Measurements from ENCODE around the gene EVI2B.

DNA sequence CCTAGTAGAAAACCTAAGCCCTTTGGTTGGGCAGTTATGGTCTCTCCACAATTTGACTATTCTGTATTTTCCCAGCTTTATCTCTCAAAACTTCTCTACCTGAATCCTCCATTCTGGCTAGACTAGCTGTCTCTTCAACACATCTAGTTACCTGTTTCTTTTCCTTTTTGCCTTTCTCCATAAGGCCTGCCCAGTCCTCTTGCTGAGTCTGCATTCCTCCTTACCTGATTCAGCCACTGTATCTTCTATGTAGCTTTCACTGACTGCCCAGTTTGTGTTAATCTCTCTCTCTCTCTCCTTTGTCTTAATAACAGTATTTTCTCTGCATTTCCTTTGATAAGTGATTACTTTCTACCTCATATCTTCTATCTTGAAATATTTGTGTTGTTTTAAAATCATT is 9.7 kb upstream of the EVI2B start:
- TF ChIP-seq, protein P1, sequence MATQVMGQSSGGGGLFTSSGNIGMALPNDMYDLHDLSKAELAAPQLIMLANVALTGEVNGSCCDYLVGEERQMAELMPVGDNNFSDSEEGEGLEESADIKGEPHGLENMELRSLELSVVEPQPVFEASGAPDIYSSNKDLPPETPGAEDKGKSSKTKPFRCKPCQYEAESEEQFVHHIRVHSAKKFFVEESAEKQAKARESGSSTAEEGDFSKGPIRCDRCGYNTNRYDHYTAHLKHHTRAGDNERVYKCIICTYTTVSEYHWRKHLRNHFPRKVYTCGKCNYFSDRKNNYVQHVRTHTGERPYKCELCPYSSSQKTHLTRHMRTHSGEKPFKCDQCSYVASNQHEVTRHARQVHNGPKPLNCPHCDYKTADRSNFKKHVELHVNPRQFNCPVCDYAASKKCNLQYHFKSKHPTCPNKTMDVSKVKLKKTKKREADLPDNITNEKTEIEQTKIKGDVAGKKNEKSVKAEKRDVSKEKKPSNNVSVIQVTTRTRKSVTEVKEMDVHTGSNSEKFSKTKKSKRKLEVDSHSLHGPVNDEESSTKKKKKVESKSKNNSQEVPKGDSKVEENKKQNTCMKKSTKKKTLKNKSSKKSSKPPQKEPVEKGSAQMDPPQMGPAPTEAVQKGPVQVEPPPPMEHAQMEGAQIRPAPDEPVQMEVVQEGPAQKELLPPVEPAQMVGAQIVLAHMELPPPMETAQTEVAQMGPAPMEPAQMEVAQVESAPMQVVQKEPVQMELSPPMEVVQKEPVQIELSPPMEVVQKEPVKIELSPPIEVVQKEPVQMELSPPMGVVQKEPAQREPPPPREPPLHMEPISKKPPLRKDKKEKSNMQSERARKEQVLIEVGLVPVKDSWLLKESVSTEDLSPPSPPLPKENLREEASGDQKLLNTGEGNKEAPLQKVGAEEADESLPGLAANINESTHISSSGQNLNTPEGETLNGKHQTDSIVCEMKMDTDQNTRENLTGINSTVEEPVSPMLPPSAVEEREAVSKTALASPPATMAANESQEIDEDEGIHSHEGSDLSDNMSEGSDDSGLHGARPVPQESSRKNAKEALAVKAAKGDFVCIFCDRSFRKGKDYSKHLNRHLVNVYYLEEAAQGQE (IDR thresholded peaks at IDR 0.05; ENCODE audit: insufficient replicate concordance, low read depth) = no peak
- TF ChIP-seq, protein P2, sequence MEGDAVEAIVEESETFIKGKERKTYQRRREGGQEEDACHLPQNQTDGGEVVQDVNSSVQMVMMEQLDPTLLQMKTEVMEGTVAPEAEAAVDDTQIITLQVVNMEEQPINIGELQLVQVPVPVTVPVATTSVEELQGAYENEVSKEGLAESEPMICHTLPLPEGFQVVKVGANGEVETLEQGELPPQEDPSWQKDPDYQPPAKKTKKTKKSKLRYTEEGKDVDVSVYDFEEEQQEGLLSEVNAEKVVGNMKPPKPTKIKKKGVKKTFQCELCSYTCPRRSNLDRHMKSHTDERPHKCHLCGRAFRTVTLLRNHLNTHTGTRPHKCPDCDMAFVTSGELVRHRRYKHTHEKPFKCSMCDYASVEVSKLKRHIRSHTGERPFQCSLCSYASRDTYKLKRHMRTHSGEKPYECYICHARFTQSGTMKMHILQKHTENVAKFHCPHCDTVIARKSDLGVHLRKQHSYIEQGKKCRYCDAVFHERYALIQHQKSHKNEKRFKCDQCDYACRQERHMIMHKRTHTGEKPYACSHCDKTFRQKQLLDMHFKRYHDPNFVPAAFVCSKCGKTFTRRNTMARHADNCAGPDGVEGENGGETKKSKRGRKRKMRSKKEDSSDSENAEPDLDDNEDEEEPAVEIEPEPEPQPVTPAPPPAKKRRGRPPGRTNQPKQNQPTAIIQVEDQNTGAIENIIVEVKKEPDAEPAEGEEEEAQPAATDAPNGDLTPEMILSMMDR (IDR thresholded peaks at IDR 0.05; ENCODE audit: insufficient read depth, low read length) = no peak
- no peak for TF ChIP-seq POLR2AphosphoS5 (IDR thresholded peaks at IDR 0.05; ENCODE audit: low read depth)

Measured in HL-60 (cell line).